OCI-LY7 (cell line): ENCODE data around the gene FBXW11. TPM values are rescaled to one million over a fixed set of nuclear protein-coding genes. Genes with fewer than 3 reads are reported as not detected.

Experiments used
- BruUV-seq: library from RNA; stranded (reverse); fragments of 400-500 nt; replicated peaks from 2 replicates; lab custom pipeline; 2021; lab: Mats Ljungman, UMichigan
- CTCF ChIA-PET: fragments of 300-600 bp; sonication (Branson Sonifier 250); formaldehyde crosslinking; loops from one replicate; lab custom pipeline; 2022; ENCODE audit warnings: antibody characterized with exemption; ENCODE audit not compliant: unreplicated experiment; lab: Charles Lee
- POLR2A ChIA-PET: fragments of 300-600 bp; sonication (Branson Sonifier 250); formaldehyde crosslinking; loops from one replicate; lab custom pipeline; 2022; ENCODE audit warnings: antibody characterized with exemption; lab: Charles Lee
- DNase-seq: peaks from one replicate; pipeline ENCODE4 v3.0.0-alpha.2; 2015; ENCODE audit warnings: low spot score
- H2AFZ ChIP-seq: fragments of 200-600 bp; sonication (generic), shearing (Covaris generic); 2 replicates; pipeline ENCODE4 v1.6.1; 2014; ENCODE audit warnings: mild to moderate bottlenecking, antibody characterized with exemption, low read length, moderate library complexity
- H3K27ac ChIP-seq: fragments of 200-600 bp; sonication (generic); 2 replicates; pipeline ENCODE4 v1.5.1; 2014; ENCODE audit warnings: mixed run types, low read depth, mild to moderate bottlenecking, moderate library complexity, low read length, inconsistent platforms; ENCODE audit not compliant: poor library complexity, severe bottlenecking
- H3K36me3 ChIP-seq: fragments of 200-600 bp; sonication (generic); 2 replicates; pipeline ENCODE4 v1.6.1; 2014; ENCODE audit warnings: mild to moderate bottlenecking, antibody characterized with exemption, low read length, moderate library complexity, mixed read lengths; ENCODE audit not compliant: insufficient read depth
- H3K4me1 ChIP-seq: fragments of 200-600 bp; sonication (generic); 2 replicates; pipeline ENCODE4 v1.5.1; 2014; ENCODE audit warnings: mild to moderate bottlenecking, low read length; ENCODE audit not compliant: insufficient read depth, poor library complexity, severe bottlenecking
- H3K4me2 ChIP-seq: fragments of 200-600 bp; sonication (generic); 2 replicates; pipeline ENCODE4 v1.6.1; 2014; ENCODE audit warnings: mild to moderate bottlenecking, low read length
- H3K4me3 ChIP-seq: fragments of 200-600 bp; sonication (generic); 2 replicates; pipeline ENCODE4 v1.5.1; 2014; ENCODE audit warnings: mild to moderate bottlenecking, low read depth, low read length; ENCODE audit not compliant: poor library complexity, severe bottlenecking
- H3K79me2 ChIP-seq: fragments of 200-600 bp; sonication (generic); 2 replicates; pipeline ENCODE4 v1.6.1; 2016; ENCODE audit warnings: low read depth, mild to moderate bottlenecking, low read length, moderate library complexity, mixed read lengths; ENCODE audit not compliant: insufficient read depth
- H3K9me2 ChIP-seq: fragments of 200-600 bp; sonication (generic); 2 replicates; pipeline ENCODE4 v1.6.1; 2016; ENCODE audit warnings: mild to moderate bottlenecking, low read length, mixed read lengths; ENCODE audit not compliant: insufficient read depth
- H3K9me3 ChIP-seq: fragments of 200-600 bp; sonication (generic); 2 replicates; pipeline ENCODE4 v1.6.1; 2014; ENCODE audit warnings: mild to moderate bottlenecking, mixed run types, low read length, mixed read lengths
- H4K20me1 ChIP-seq: fragments of 200-600 bp; sonication (generic); 2 replicates; pipeline ENCODE4 v1.6.1; 2014; ENCODE audit warnings: mild to moderate bottlenecking, antibody characterized with exemption, low read length, moderate library complexity, mixed read lengths; ENCODE audit not compliant: insufficient read depth
- EZH2phosphoT487 ChIP-seq: fragments of 200-600 bp; sonication (generic); IDR thresholded peaks from 2 replicates; pipeline ENCODE4 v1.6.1; 2018; ENCODE audit warnings: low read depth, borderline replicate concordance, mild to moderate bottlenecking, mixed run types, antibody characterized with exemption, low read length, moderate library complexity, mixed read lengths
- intact Hi-C: fragments of 100-400 bp; cut with micrococcal nuclease; formaldehyde crosslinking; loops from one replicate; pipeline ENCODE4 v1.10.0; 2022; ENCODE audit not compliant: unreplicated experiment
- total RNA-seq, 2 experiments: library from RNA; depleted of rRNA in 1 of 2; stranded (reverse); fragments of >200 nt in 1 of 2; shearing (Covaris generic) in 1 of 2; gene quantifications; 2 replicates each; pipeline ENCODE4 v1.2.3, GENCODE V29; 2014 to 2022
- TF ChIP-seq, protein P1 (sequence below): fragments of 200-600 bp; sonication (generic); conservative IDR thresholded peaks from 2 replicates; pipeline ENCODE4 v1.5.1; 2014; ENCODE audit warnings: mild to moderate bottlenecking, antibody characterized with exemption, low read length, moderate library complexity, mixed read lengths

The FBXW11 gene
- total RNA-seq, 2 experiments from 2014 or later = 33.0 to 51.5 TPM

DNA sequence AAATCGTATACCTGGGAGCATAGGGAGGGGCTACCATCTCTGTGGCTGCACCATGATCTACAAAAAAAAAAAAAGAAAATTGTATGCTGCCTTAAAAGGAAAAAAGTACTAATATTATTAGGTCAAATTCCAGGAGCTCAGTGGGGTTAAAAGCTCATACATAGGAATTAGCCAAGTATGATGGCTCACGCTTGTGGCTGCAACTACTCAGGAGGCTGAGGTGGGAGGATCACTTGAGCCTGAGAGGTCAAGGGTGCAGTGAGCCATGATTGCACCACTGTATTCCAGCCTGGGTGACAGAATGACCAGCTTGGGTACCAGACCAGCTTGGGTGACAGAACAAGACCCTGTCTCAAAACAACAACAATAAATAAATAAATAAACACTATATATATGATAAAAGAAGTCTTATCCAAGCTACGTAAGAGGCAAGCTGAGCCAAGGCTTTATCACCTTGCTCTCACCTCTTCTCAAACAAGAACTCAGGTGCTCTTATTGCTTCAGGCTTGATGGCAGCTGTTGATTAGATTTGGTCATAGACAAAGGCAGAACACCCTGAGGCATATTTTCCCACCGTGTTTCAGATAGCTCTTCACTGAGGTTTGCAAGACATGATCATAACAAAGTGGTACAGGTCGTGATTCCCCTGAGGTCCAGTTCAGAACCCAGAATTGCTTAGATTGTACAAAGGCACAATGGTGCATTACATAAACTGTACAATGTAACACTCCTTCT is 3.3 kb upstream of the FBXW11 start:
- POLR2A ChIA-PET = interaction anchor here (0.7 to 4.4 kb wide), 7 partner anchors 12 to 178 kb away, joined by 3 to 13 read pairs (median 3); no protein-coding TSS in a partner anchor
- Histone ChIP-seq H3K79me2 (peaks cover 18% of the 10 kb centered on the region), H3K4me1 (peaks cover 14% of the 10 kb centered on the region), H3K9me2 (no peaks in the 10 kb centered on the region), H3K36me3 (no peaks in the 10 kb centered on the region), H3K27ac (no peak overlapping the region), H3K9me3 (no peaks in the 10 kb centered on the region), H4K20me1 (peaks cover 8% of the 10 kb centered on the region; the same call in 1 of the 2 replicates), H3K4me3 (no peak overlapping the region), H2AFZ (no peak overlapping the region), H3K4me2 (no peak overlapping the region)
- no peak for DNase-seq
- no TSS peak for BruUV-seq
- TF ChIP-seq EZH2phosphoT487 = no peak
- CTCF ChIA-PET = interaction anchor here (0.5 kb wide), 1 partner anchor 50 kb away, joined by 5 read pairs; no protein-coding TSS in a partner anchor
- intact Hi-C loops = loop anchor here (5.0 kb wide), 4 partner anchors 77 to 622 kb away; partner anchors contain the start of genes NPM1, STK10 and UBTD2

GRCh38 chr5:172008689-172009141 is 2.3 kb upstream of the FBXW11 start:
- no TSS peak for BruUV-seq
- Histone ChIP-seq H3K9me2 (no peaks in the 10 kb centered on the region), H2AFZ (no peak overlapping the region), H4K20me1 (peaks cover 16% of the 10 kb centered on the region; the same call in 1 of the 2 replicates), H3K4me2 (no peak overlapping the region), H3K4me3 (no peak overlapping the region), H3K9me3 (no peaks in the 10 kb centered on the region), H3K79me2 (peaks cover 28% of the 10 kb centered on the region), H3K27ac (no peak overlapping the region), H3K36me3 (no peaks in the 10 kb centered on the region), H3K4me1 (peaks cover 24% of the 10 kb centered on the region)
- CTCF ChIA-PET = no interaction called here
- POLR2A ChIA-PET = interaction anchor here (0.6 to 4.4 kb wide), 2 partner anchors 11 to 14 kb away, joined by 3 to 13 read pairs; no protein-coding TSS in a partner anchor
- intact Hi-C loops = loop anchor here (5.0 kb wide), 4 partner anchors 76 to 621 kb away; partner anchors contain the start of genes NPM1, STK10 and UBTD2
- DNase-seq = no peak
- TF ChIP-seq, protein P1, sequence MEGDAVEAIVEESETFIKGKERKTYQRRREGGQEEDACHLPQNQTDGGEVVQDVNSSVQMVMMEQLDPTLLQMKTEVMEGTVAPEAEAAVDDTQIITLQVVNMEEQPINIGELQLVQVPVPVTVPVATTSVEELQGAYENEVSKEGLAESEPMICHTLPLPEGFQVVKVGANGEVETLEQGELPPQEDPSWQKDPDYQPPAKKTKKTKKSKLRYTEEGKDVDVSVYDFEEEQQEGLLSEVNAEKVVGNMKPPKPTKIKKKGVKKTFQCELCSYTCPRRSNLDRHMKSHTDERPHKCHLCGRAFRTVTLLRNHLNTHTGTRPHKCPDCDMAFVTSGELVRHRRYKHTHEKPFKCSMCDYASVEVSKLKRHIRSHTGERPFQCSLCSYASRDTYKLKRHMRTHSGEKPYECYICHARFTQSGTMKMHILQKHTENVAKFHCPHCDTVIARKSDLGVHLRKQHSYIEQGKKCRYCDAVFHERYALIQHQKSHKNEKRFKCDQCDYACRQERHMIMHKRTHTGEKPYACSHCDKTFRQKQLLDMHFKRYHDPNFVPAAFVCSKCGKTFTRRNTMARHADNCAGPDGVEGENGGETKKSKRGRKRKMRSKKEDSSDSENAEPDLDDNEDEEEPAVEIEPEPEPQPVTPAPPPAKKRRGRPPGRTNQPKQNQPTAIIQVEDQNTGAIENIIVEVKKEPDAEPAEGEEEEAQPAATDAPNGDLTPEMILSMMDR = no peak
- TF ChIP-seq EZH2phosphoT487 = no peak

GRCh38 chr5:172008111-172008455 is 1.6 kb upstream of the FBXW11 start:
- intact Hi-C loops = loop anchor here (5.0 kb wide), 4 partner anchors 76 to 621 kb away; partner anchors contain the start of genes NPM1, STK10 and UBTD2
- POLR2A ChIA-PET = interaction anchor here (0.6 to 4.4 kb wide), 13 partner anchors 10 to 277 kb away, joined by 3 to 14 read pairs (median 5); partner anchors contain the start of gene STK10

More at GRCh38 chr5:172008111-172008455, 1.6 kb upstream of the FBXW11 start:
- no TSS peak for BruUV-seq
- Histone ChIP-seq H3K4me1 (peaks cover 30% of the 10 kb centered on the region), H3K4me2 (peak overlapping the region; percentile 97), H3K9me3 (no peaks in the 10 kb centered on the region), H3K36me3 (no peaks in the 10 kb centered on the region), H3K27ac (no peak overlapping the region), H3K79me2 (peaks cover 34% of the 10 kb centered on the region), H3K9me2 (no peaks in the 10 kb centered on the region), H2AFZ (no peak overlapping the region), H4K20me1 (peaks cover 19% of the 10 kb centered on the region; the same call in 1 of the 2 replicates), H3K4me3 (peak overlapping the region; percentile 95)
- CTCF ChIA-PET = interaction anchor here (0.6 to 1.8 kb wide), 2 partner anchors 100 to 443 kb away, joined by 3 to 7 read pairs; no protein-coding TSS in a partner anchor
- TF ChIP-seq, protein P1 = no peak
- TF ChIP-seq EZH2phosphoT487 = no peak
- no peak for DNase-seq
